Ovary (tissue), 3 donors: ENCODE measurements around the gene P2RY8.

Experiments
- CTCF ChIP-seq, 3 donors: fragments of 450-650 bp in 2 of 3; fragments of 200-600 bp in 1 of 3; IDR thresholded peaks; one replicate each; pipeline versions ENCODE4 v1.5.1 to v1.8.0; 2016 to 2022; ENCODE audit warnings: antibody characterized with exemption in 3 of 3, mild to moderate bottlenecking in 1 of 3
- POLR2A ChIP-seq: fragments of 450-650 bp; IDR thresholded peaks from one replicate; pipeline ENCODE4 v1.6.1; 2017; ENCODE audit warnings: antibody characterized with exemption, mild to moderate bottlenecking, moderate library complexity
- donor health status: DM: no; HTN: no; CAD: no.

DNA sequence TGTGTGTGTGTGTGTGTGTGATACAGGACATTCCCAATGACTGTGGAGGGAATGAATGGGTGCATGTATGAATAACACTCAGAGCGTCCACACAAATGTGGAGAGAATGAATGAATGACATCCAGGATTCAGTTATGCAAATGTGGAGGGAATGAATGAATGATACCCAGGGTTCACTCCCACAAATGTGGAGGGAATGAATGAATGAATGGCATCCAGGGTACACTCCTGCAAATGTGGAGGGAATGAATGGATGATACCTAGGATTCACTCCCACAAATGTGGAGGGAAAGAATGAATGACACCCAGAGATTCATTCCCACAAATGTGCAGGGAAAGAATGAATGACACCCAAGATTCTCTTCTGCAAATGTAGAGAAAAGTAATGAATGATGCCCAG, 48.2 kb downstream of the P2RY8 start:
- TF ChIP-seq CTCF (IDR thresholded peaks at IDR 0.05) (no peak), POLR2A (no peak)
